HTERT RPE-1 (cell line): ENCODE data around the gene GOLGA3.

Experiments used
- in situ Hi-C: fragments of 300-500 bp; cut with MboI; formaldehyde crosslinking; loops from 4 replicates; pipeline ENCODE4 v1.14.3; 2020; ENCODE audit warnings: low sequenced_read_pairs

Gene GOLGA3

GRCh38 chr12:132724506-132725241 lies 104.0 kb downstream of the GOLGA3 start:
- in situ Hi-C loops, result no loop called here

- in situ Hi-C loops, result no loop called here
Measured at GRCh38 chr12:132723764-132724140, 104.9 kb downstream of the GOLGA3 start.

GRCh38 chr12:132723015-132723763 lies 105.5 kb downstream of the GOLGA3 start:
- in situ Hi-C loops, result no loop called here

- in situ Hi-C loops, result no loop called here
Measured at GRCh38 chr12:132720606-132721345, 107.9 kb downstream of the GOLGA3 start.

GRCh38 chr12:132719954-132720324 lies 108.7 kb downstream of the GOLGA3 start:
- in situ Hi-C loops, result no loop called here

GRCh38 chr12:132719141-132719953 lies 109.3 kb downstream of the GOLGA3 start:
- in situ Hi-C loops, result no loop called here
